Activated T-cell treated with anti-CD3 and anti-CD28 coated beads, Interleukin-2, amount 50 U/mL, for 24 hours (primary cell): ENCODE results near the gene POMGNT1.
A peak's percentile ranks its signal among the peaks of the same experiment; 100 is the strongest.

Experiments used
- DNase-seq: peaks from one replicate; pipeline ENCODE4 v3.0.0-alpha.2; 2020
- H3K27ac Mint-ChIP-seq: 2 replicates; pipeline ENCODE4 v1.8.0; 2020; ENCODE audit warnings: mild to moderate bottlenecking, mixed read lengths
- H3K27me3 Mint-ChIP-seq: 2 replicates; pipeline ENCODE4 v1.8.0; 2020; ENCODE audit warnings: mixed read lengths
- H3K36me3 Mint-ChIP-seq: 2 replicates; pipeline ENCODE4 v1.8.0; 2020; ENCODE audit warnings: low read depth, mixed read lengths
- H3K4me1 Mint-ChIP-seq: 2 replicates; pipeline ENCODE4 v1.8.0; 2020; ENCODE audit warnings: low read depth, mixed read lengths
- H3K4me3 Mint-ChIP-seq: 2 replicates; pipeline ENCODE4 v1.8.0; 2020; ENCODE audit warnings: mild to moderate bottlenecking, moderate library complexity, mixed read lengths
- H3K9me3 Mint-ChIP-seq: 2 replicates; pipeline ENCODE4 v1.8.0; 2020; ENCODE audit warnings: mixed read lengths

POMGNT1 gene

GRCh38 chr1:46196609-46197008 lies 1.6 kb downstream of the POMGNT1 start:
- Mint-ChIP-seq H3K36me3 (peaks cover 60% of the 10 kb centered on the region), H3K4me1 (peaks cover 23% of the 10 kb centered on the region), H3K27me3 (no peaks in the 10 kb centered on the region), H3K9me3 (no peaks in the 10 kb centered on the region), H3K27ac (peak overlapping the region; percentile 92), H3K4me3 (peak overlapping the region; percentile 88)
- DNase-seq = no peak

- H3K9me3 Mint-ChIP-seq = no peaks in the 10 kb centered on the region
- H3K4me1 Mint-ChIP-seq = peaks cover 23% of the 10 kb centered on the region
- H3K27me3 Mint-ChIP-seq = no peaks in the 10 kb centered on the region
- H3K36me3 Mint-ChIP-seq = peaks cover 76% of the 10 kb centered on the region
- no peak overlapping the region for H3K4me3 Mint-ChIP-seq
- no peak overlapping the region for H3K27ac Mint-ChIP-seq
- DNase-seq = no peak
Observed at GRCh38 chr1:46194641-46195193, 3.5 kb downstream of the POMGNT1 start.

- H3K36me3 Mint-ChIP-seq = peaks cover 83% of the 10 kb centered on the region
- H3K4me3 Mint-ChIP-seq = no peak overlapping the region
- no peaks in the 10 kb centered on the region for H3K27me3 Mint-ChIP-seq
- H3K9me3 Mint-ChIP-seq = no peaks in the 10 kb centered on the region
- peaks cover 19% of the 10 kb centered on the region for H3K4me1 Mint-ChIP-seq
- DNase-seq = no peak
- H3K27ac Mint-ChIP-seq = no peak overlapping the region
Observed at GRCh38 chr1:46193984-46194570, 4.2 kb downstream of the POMGNT1 start.

GRCh38 chr1:46193285-46193684 lies 4.9 kb downstream of the POMGNT1 start:
- no peaks in the 10 kb centered on the region for H3K9me3 Mint-ChIP-seq
- no peak overlapping the region for H3K27ac Mint-ChIP-seq
- DNase-seq = no peak
- no peaks in the 10 kb centered on the region for H3K27me3 Mint-ChIP-seq
- H3K4me1 Mint-ChIP-seq = peaks cover 16% of the 10 kb centered on the region
- H3K36me3 Mint-ChIP-seq = peaks cover 84% of the 10 kb centered on the region
- H3K4me3 Mint-ChIP-seq = no peak overlapping the region

GRCh38 chr1:46192171-46192570 lies 6.1 kb downstream of the POMGNT1 start:
- Mint-ChIP-seq H3K27me3 (no peaks in the 10 kb centered on the region), H3K9me3 (no peaks in the 10 kb centered on the region), H3K4me1 (peaks cover 11% of the 10 kb centered on the region), H3K27ac (no peak overlapping the region), H3K4me3 (no peak overlapping the region), H3K36me3 (peaks cover 88% of the 10 kb centered on the region)
- DNase-seq = no peak

GRCh38 chr1:46191033-46191701 lies 7.1 kb downstream of the POMGNT1 start:
- no peak overlapping the region for H3K27ac Mint-ChIP-seq
- no peak for DNase-seq
- peaks cover 2% of the 10 kb centered on the region for H3K4me1 Mint-ChIP-seq
- H3K36me3 Mint-ChIP-seq = peaks cover 83% of the 10 kb centered on the region
- no peak overlapping the region for H3K4me3 Mint-ChIP-seq
- H3K27me3 Mint-ChIP-seq = no peaks in the 10 kb centered on the region
- no peaks in the 10 kb centered on the region for H3K9me3 Mint-ChIP-seq

- Mint-ChIP-seq H3K4me3 (no peak overlapping the region), H3K27me3 (no peaks in the 10 kb centered on the region), H3K27ac (no peak overlapping the region), H3K9me3 (no peaks in the 10 kb centered on the region), H3K4me1 (peaks cover 6% of the 10 kb centered on the region), H3K36me3 (peaks cover 77% of the 10 kb centered on the region)
- no peak for DNase-seq
Observed at GRCh38 chr1:46190539-46190938, 7.7 kb downstream of the POMGNT1 start.

GRCh38 chr1:46188295-46189030 lies 9.8 kb downstream of the POMGNT1 start:
- DNase-seq = no peak
- H3K36me3 Mint-ChIP-seq = peaks cover 58% of the 10 kb centered on the region
- peaks cover 25% of the 10 kb centered on the region for H3K4me1 Mint-ChIP-seq
- H3K4me3 Mint-ChIP-seq = no peak overlapping the region
- peak overlapping the region; percentile 57 for H3K27ac Mint-ChIP-seq
- H3K27me3 Mint-ChIP-seq = no peaks in the 10 kb centered on the region
- H3K9me3 Mint-ChIP-seq = no peaks in the 10 kb centered on the region

- no peak for DNase-seq
- no peak overlapping the region for H3K4me3 Mint-ChIP-seq
- H3K36me3 Mint-ChIP-seq = peaks cover 46% of the 10 kb centered on the region
- peaks cover 25% of the 10 kb centered on the region for H3K4me1 Mint-ChIP-seq
- H3K27ac Mint-ChIP-seq = peak overlapping the region; percentile 57
- no peaks in the 10 kb centered on the region for H3K9me3 Mint-ChIP-seq
- H3K27me3 Mint-ChIP-seq = no peaks in the 10 kb centered on the region
Observed at GRCh38 chr1:46187106-46187869, 10.9 kb downstream of the POMGNT1 start.

GRCh38 chr1:46186076-46186475 lies 12.2 kb downstream of the POMGNT1 start:
- H3K4me3 Mint-ChIP-seq = no peak overlapping the region
- peaks cover 35% of the 10 kb centered on the region for H3K36me3 Mint-ChIP-seq
- peaks cover 25% of the 10 kb centered on the region for H3K4me1 Mint-ChIP-seq
- DNase-seq = no peak
- H3K9me3 Mint-ChIP-seq = no peaks in the 10 kb centered on the region
- no peaks in the 10 kb centered on the region for H3K27me3 Mint-ChIP-seq
- peak overlapping the region; percentile 47 for H3K27ac Mint-ChIP-seq

- peak; percentile 72 for DNase-seq
Observed at GRCh38 chr1:46184920-46185658, 13.1 kb downstream of the POMGNT1 start.

GRCh38 chr1:46183926-46184557 lies 14.2 kb downstream of the POMGNT1 start:
- peaks cover 17% of the 10 kb centered on the region for H3K36me3 Mint-ChIP-seq
- DNase-seq = no peak
- peak overlapping the region; percentile 94 for H3K27ac Mint-ChIP-seq
- peaks cover 25% of the 10 kb centered on the region for H3K4me1 Mint-ChIP-seq
- no peaks in the 10 kb centered on the region for H3K27me3 Mint-ChIP-seq
- H3K9me3 Mint-ChIP-seq = no peaks in the 10 kb centered on the region
- H3K4me3 Mint-ChIP-seq = no peak overlapping the region

More at GRCh38 chr1:46184920-46185658, 13.1 kb downstream of the POMGNT1 start:
- Mint-ChIP-seq H3K27ac (peak overlapping the region; percentile 94), H3K4me3 (peak overlapping the region; percentile 65), H3K27me3 (no peaks in the 10 kb centered on the region), H3K4me1 (peaks cover 25% of the 10 kb centered on the region), H3K9me3 (no peaks in the 10 kb centered on the region), H3K36me3 (peaks cover 26% of the 10 kb centered on the region)

GRCh38 chr1:46183079-46183847 lies 15.0 kb downstream of the POMGNT1 start:
- H3K4me3 Mint-ChIP-seq = no peak overlapping the region
- no peak for DNase-seq
- no peaks in the 10 kb centered on the region for H3K27me3 Mint-ChIP-seq
- H3K27ac Mint-ChIP-seq = no peak overlapping the region
- H3K36me3 Mint-ChIP-seq = peaks cover 13% of the 10 kb centered on the region
- H3K9me3 Mint-ChIP-seq = no peaks in the 10 kb centered on the region
- H3K4me1 Mint-ChIP-seq = peaks cover 25% of the 10 kb centered on the region
